GM12873 (cell line): ENCODE data around the gene FZD10.

ENCODE experiments used
- CTCF ChIP-seq: IDR thresholded peaks from 2 replicates; pipeline ENCODE4 v1.5.1; 2012; ENCODE audit warnings: low read depth, mild to moderate bottlenecking, moderate library complexity, low read length, control low read depth; ENCODE audit not compliant: insufficient read depth; ENCODE audit errors: missing control alignments

Gene FZD10

DNA sequence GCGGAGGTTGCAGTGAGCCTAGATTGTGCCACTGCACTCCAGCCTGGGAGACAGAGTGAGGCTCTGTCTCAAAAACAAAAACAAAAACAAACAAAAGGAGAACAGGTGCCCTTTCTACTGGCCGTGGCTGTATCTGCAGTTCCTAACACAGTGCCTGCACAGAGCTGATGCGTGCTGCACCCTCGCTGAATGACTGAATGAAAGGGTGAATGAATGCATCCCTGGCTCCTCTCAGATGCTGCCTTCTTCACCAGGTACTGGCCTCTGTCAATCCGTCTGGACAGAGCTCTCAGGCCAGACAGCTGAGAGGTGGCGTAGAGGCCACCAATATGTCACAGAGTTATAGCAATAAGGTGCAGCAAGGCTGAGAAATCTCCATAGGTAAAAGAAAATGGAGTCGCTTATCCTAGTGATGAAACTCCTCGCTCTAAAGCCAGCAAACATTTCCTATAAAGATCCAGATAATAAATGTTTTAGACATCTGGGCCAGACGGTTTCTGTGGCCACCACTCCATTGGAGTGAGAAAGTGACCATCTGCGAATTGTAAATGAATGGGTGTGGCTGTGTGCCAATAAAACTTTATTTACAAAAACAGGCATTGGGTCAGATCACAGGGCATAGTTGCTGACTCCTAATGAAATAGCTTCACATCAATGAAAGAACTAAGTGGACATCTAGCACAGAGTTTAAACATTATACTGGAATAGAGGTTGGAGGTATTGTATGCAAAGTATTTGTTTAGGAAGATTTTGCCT lies 15.9 kb upstream of the FZD10 start:
- TF ChIP-seq CTCF = no peak

- no peak for TF ChIP-seq CTCF
Measured at GRCh38 chr12:130147875-130148596, 14.2 kb upstream of the FZD10 start.

GRCh38 chr12:130151846-130152245 lies 10.4 kb upstream of the FZD10 start:
- no peak for TF ChIP-seq CTCF

GRCh38 chr12:130152386-130152785 lies 9.9 kb upstream of the FZD10 start:
- TF ChIP-seq CTCF = no peak

DNA sequence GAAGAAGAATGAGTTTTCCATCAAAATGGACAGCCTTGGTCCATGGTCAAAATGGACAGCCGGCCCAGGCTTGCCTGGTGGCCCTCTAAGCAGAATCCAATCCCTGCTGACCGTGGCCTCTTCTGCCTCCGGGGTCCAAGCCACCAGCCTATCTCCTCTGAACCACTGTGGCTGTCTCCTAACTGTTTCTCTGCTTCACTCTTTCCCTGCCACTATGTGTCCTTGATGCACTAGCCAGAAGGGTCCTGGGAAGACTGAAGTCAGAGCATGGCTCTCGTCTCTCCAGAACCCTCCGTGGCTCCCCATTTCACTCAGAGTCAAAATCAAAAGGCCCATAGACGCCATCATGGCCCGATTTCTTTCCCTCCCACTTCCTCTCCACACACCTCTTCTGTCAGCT lies 8.5 kb upstream of the FZD10 start:
- TF ChIP-seq CTCF = no peak

DNA sequence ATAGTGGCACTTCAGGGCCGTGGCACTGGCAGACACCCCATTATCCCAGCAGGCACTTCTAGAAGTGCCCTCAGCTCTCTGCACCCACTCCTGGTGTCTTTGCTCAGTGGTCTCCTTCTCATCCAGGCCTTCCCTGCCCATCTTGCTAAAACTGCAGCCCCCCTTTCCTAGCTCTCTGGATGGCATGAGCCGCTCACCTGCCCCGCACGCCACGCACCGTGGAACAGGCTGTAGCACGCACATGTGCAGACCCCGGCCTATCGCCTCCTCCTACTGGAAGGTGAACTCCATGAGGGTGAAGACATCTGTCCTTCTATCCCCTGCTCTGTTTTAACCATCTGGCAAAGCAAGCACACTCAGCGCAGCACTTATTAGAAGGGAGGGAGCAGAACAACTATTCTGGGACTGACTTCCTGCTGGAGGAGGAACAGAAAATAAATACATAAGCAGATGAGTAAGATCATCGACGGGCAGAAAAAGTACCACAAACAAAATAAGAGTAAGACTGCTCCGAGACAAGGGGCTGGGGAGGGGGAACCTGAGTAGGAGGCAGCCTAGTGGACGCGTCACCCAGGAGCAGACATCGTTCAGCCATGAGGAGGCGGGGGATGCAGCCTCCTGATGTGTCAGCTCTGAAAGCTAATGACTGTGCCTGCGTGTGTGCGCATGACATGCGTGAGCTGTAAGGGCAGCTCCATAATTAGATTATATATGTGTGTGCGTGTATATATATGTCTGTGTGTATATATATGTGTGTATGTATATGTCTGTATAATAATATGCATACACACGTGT lies 7.8 kb upstream of the FZD10 start:
- no peak for TF ChIP-seq CTCF
